DMS 273 treated with DMSO at 0.1 percent for 48 hours (cell line): Measurements from ENCODE around the gene BORCS6.
A peak's percentile ranks its signal among the peaks of the same experiment; 100 is the strongest.

Experiments used
- DNase-seq: peaks from one replicate; lab custom pipeline; 2025; lab: John Stamatoyannopoulos, UW

Gene BORCS6

GRCh38 chr17:8154608-8155155 is 35.3 kb downstream of the BORCS6 start:
- DNase-seq: no peak

- peak; percentile 85 for DNase-seq
These were observed 35.9 kb downstream of the BORCS6 start for GRCh38 chr17:8153957-8154607.

GRCh38 chr17:8153525-8153956 is 36.4 kb downstream of the BORCS6 start:
- DNase-seq: no peak

- no peak for DNase-seq
These were observed 36.9 kb downstream of the BORCS6 start for GRCh38 chr17:8153031-8153451.

- DNase-seq: no peak
These were observed 37.7 kb downstream of the BORCS6 start, which contains the start of gene PER1 for GRCh38 chr17:8152112-8152775. Gene PER1 (minus strand): TSS chr17:8152404. CDS start chr17:8150706, 1,698 bp downstream.

GRCh38 chr17:8151641-8152111 is 38.3 kb downstream of the BORCS6 start:
- DNase-seq: no peak

GRCh38 chr17:8151120-8151640 is 38.8 kb downstream of the BORCS6 start:
- DNase-seq: no peak

GRCh38 chr17:8150194-8151119 is 39.5 kb downstream of the BORCS6 start:
- no peak for DNase-seq

- DNase-seq: no peak
These were observed 40.4 kb downstream of the BORCS6 start for GRCh38 chr17:8149419-8150193.

GRCh38 chr17:8148560-8148959 is 41.4 kb downstream of the BORCS6 start:
- DNase-seq: no peak

GRCh38 chr17:8147805-8148404 is 42.1 kb downstream of the BORCS6 start:
- no peak for DNase-seq

- no peak for DNase-seq
These were observed 42.7 kb downstream of the BORCS6 start for GRCh38 chr17:8147141-8147804.

- DNase-seq: no peak
These were observed 43.4 kb downstream of the BORCS6 start for GRCh38 chr17:8146381-8147140.

GRCh38 chr17:8145811-8146210 is 44.2 kb downstream of the BORCS6 start:
- DNase-seq: no peak

- DNase-seq: no peak
These were observed 45.4 kb downstream of the BORCS6 start for GRCh38 chr17:8144401-8145231.

- DNase-seq: no peak
These were observed 46.2 kb downstream of the BORCS6 start for GRCh38 chr17:8143581-8144400.

GRCh38 chr17:8142887-8143580 is 46.9 kb downstream of the BORCS6 start:
- no peak for DNase-seq
